GM10847 (cell line): Measurements from ENCODE around the gene LRRC36.

Experiments
- POLR2A ChIP-seq: IDR thresholded peaks from 2 replicates; pipeline ENCODE4 v1.6.1; 2011; ENCODE audit not compliant: insufficient read length; ENCODE audit errors: extremely low read depth

Gene LRRC36

GRCh38 chr16:67399749-67400704 lies 73.4 kb downstream of the LRRC36 start:
- no peak for TF ChIP-seq POLR2A

- no peak for TF ChIP-seq POLR2A
Measured at GRCh38 chr16:67400901-67401300, 74.3 kb downstream of the LRRC36 start.

GRCh38 chr16:67403976-67404555 lies 77.5 kb downstream of the LRRC36 start:
- TF ChIP-seq POLR2A, result no peak

GRCh38 chr16:67404740-67405226 lies 78.2 kb downstream of the LRRC36 start:
- TF ChIP-seq POLR2A, result no peak

- no peak for TF ChIP-seq POLR2A
Measured at GRCh38 chr16:67405336-67405735, 78.7 kb downstream of the LRRC36 start.

- no peak for TF ChIP-seq POLR2A
Measured at GRCh38 chr16:67406111-67406971, 79.7 kb downstream of the LRRC36 start.

- no peak for TF ChIP-seq POLR2A
Measured at GRCh38 chr16:67407176-67407787, 80.7 kb downstream of the LRRC36 start.

- TF ChIP-seq POLR2A, result no peak
Measured at GRCh38 chr16:67407788-67408452, 81.3 kb downstream of the LRRC36 start.

GRCh38 chr16:67409631-67410030 lies 83.0 kb downstream of the LRRC36 start:
- TF ChIP-seq POLR2A, result no peak

GRCh38 chr16:67411339-67411738 lies 84.7 kb downstream of the LRRC36 start:
- TF ChIP-seq POLR2A, result no peak

- no peak for TF ChIP-seq POLR2A
Measured at GRCh38 chr16:67412294-67412693, 85.7 kb downstream of the LRRC36 start.

- TF ChIP-seq POLR2A, result no peak
Measured at GRCh38 chr16:67413978-67414911, 87.6 kb downstream of the LRRC36 start.
